Ovary (tissue), 9 donors: ENCODE measurements around the gene USP25. TPM values are rescaled to one million over a fixed set of nuclear protein-coding genes. Genes with fewer than 3 reads are reported as not detected.

Source experiments
- DNase-seq, 5 donors: peaks; one replicate each; pipeline ENCODE4 v3.0.0-alpha.2; 2019 to 2020
- H3K27ac ChIP-seq, 2 donors: fragments of 200-600 bp; one replicate each; pipeline versions ENCODE4 v1.5.1 to v1.8.0; 2019 to 2022
- H3K27me3 ChIP-seq: fragments of 200-600 bp; one replicate; pipeline ENCODE4 v1.8.0; 2022
- H3K36me3 ChIP-seq: fragments of 200-600 bp; sonication (generic); one replicate; pipeline ENCODE4 v1.5.1; 2019
- H3K4me1 ChIP-seq: one replicate; pipeline ENCODE4 v1.8.1; 2013; ENCODE audit warnings: mild to moderate bottlenecking, moderate library complexity; ENCODE audit not compliant: insufficient read depth
- H3K4me3 ChIP-seq: fragments of 200-600 bp; sonication (generic); one replicate; pipeline ENCODE4 v1.5.1; 2017
- H3K9me3 ChIP-seq, 2 donors: fragments of 200-600 bp in 1 of 2; sonication (generic) in 1 of 2; one replicate each; pipeline versions ENCODE4 v1.5.1 to v1.8.1; 2013 to 2019; ENCODE audit warnings: mild to moderate bottlenecking in 1 of 2, moderate library complexity in 1 of 2
- EP300 ChIP-seq: sonication (generic); formaldehyde crosslinking; IDR thresholded peaks from one replicate; pipeline ENCODE4 v1.6.1; 2017; ENCODE audit warnings: antibody characterized with exemption
- POLR2A ChIP-seq: fragments of 450-650 bp; IDR thresholded peaks from one replicate; pipeline ENCODE4 v1.6.1; 2017; ENCODE audit warnings: antibody characterized with exemption, mild to moderate bottlenecking, moderate library complexity
- WGBS, 3 donors: extraction: QIAGEN DNeasy Blood & Tissue Kit in 1 of 3; methylation state at CpG; one replicate each; pipeline versions ENCODE4 v1.1.5 to v1.1.7; 2013 to 2017; 5-methylcytosine and 5-hydroxymethylcytosine counted together
- intact Hi-C, 4 donors: fragments of 100-400 bp; cut with DNase I; formaldehyde crosslinking; loops; one replicate each; pipeline versions ENCODE4 v1.11.0 to v1.15.1; 2022 to 2023
- polyA plus RNA-seq, 2 donors: library from polyadenylated mRNA; stranded (reverse); fragments of 200-250 nt in 1 of 2; fragments of 350-450 nt in 1 of 2; fragmentation: Illumina TruSeq in 1 of 2; extraction: RNeasy Lipid Tissue Mini Kit (QIAGEN cat#74804) in 1 of 2; gene quantifications; one replicate each; pipeline ENCODE4 v1.2.3, GENCODE V29; 2013 to 2014
- total RNA-seq, 7 donors: library from RNA; depleted of rRNA in 2 of 7; stranded (reverse); fragments of >200 nt in 2 of 7; fragmentation: NEBNext Ultra II Directional in 3 of 7; extraction: Animal tissue kit (Norgen Biotek cat#: 25700) in 3 of 7; gene quantifications; one replicate each; pipeline versions ENCODE4 v1.1.0 to v1.2.4, GENCODE V29; 2016 to 2023
- TF ChIP-seq, protein P1 (sequence below), 3 donors: fragments of 450-650 bp in 2 of 3; fragments of 200-600 bp in 1 of 3; IDR thresholded peaks; one replicate each; pipeline versions ENCODE4 v1.5.1 to v1.8.0; 2016 to 2022; ENCODE audit warnings: antibody characterized with exemption in 3 of 3, mild to moderate bottlenecking in 1 of 3
- donor health status: DM: no; HTN: no; CAD: no; lungs with moderate emphysema.
- donor health status: DM: no; HTN: no; CAD: no.
- donor health status: Bipolar disorder and iron deficiency.
- donor health status: DM: yes; HTN: yes; CAD: no.
- donor health status: DM: no; HTN: no; CAD: no.
- donor health status: DM: yes; HTN: yes; CAD: no.

Gene USP25
- total and polyA plus RNA-seq, 9 donors = 11.9 to 40.8 (median 34.9) TPM

DNA sequence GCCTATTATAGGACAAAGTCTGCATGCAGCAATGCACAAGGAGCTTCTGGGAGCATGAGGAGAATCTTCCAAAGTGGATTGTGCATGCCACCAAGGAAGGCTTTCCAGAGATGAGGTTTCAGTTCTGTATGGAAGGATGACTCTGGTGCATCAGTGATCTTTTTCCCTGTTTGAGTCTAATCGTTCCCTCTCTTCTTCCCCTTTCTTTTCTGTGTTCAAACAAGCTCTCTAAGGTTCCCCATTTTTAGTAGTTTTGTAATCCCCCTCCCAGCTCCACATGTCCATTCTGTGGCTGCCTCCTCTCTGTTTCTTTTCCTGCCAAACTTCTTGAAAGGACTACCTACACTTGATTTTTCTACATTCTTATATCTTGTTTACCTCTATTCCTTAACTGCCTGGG, 43.3 kb upstream of the USP25 start:
- H3K4me3 ChIP-seq = no peak overlapping the region
- DNase-seq = no peak
- no peaks in the 10 kb centered on the region for H3K4me1 ChIP-seq
- H3K27ac ChIP-seq = no peak overlapping the region
- WGBS, 3 donors = 74 to 83% (median 77%) methylated on average over 1 of the region's 1 CpG
- H3K36me3 ChIP-seq = no peaks in the 10 kb centered on the region
- TF ChIP-seq POLR2A (no peak), EP300 (no peak)
- TF ChIP-seq, protein P1, sequence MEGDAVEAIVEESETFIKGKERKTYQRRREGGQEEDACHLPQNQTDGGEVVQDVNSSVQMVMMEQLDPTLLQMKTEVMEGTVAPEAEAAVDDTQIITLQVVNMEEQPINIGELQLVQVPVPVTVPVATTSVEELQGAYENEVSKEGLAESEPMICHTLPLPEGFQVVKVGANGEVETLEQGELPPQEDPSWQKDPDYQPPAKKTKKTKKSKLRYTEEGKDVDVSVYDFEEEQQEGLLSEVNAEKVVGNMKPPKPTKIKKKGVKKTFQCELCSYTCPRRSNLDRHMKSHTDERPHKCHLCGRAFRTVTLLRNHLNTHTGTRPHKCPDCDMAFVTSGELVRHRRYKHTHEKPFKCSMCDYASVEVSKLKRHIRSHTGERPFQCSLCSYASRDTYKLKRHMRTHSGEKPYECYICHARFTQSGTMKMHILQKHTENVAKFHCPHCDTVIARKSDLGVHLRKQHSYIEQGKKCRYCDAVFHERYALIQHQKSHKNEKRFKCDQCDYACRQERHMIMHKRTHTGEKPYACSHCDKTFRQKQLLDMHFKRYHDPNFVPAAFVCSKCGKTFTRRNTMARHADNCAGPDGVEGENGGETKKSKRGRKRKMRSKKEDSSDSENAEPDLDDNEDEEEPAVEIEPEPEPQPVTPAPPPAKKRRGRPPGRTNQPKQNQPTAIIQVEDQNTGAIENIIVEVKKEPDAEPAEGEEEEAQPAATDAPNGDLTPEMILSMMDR (IDR thresholded peaks at IDR 0.05) = no peak
- H3K9me3 ChIP-seq = no peaks in the 10 kb centered on the region
- no peaks in the 10 kb centered on the region for H3K27me3 ChIP-seq
- intact Hi-C loops = no loop called here

DNA sequence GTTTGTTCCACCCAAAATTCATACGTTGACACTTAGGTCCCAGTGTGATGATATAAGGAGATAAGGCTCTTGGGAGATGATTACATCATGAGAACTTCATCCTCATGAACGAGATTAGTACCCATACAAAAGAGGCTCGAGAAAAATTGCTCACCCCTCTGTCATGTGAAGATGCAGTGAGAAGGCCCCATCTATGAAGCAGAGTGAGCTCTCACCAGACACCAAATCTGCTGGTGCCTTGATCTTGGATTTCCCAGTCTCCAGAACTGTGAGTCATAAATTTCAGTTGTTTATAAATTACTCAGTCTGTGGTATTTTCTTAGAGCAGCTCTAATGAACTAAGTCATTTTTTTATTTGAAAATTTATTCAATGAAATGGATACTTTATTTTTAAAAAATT, 42.6 kb upstream of the USP25 start:
- no peaks in the 10 kb centered on the region for H3K36me3 ChIP-seq
- TF ChIP-seq, protein P1 (IDR thresholded peaks at IDR 0.05) = no peak
- TF ChIP-seq POLR2A (no peak), EP300 (no peak)
- no peak for DNase-seq
- no peak overlapping the region for H3K27ac ChIP-seq
- no peaks in the 10 kb centered on the region for H3K9me3 ChIP-seq
- H3K27me3 ChIP-seq = no peaks in the 10 kb centered on the region
- H3K4me3 ChIP-seq = no peak overlapping the region
- no peaks in the 10 kb centered on the region for H3K4me1 ChIP-seq
- intact Hi-C loops = no loop called here
- WGBS, 3 donors = 76 to 87% (median 78%) methylated on average over 3 of the region's 3 CpGs

DNA sequence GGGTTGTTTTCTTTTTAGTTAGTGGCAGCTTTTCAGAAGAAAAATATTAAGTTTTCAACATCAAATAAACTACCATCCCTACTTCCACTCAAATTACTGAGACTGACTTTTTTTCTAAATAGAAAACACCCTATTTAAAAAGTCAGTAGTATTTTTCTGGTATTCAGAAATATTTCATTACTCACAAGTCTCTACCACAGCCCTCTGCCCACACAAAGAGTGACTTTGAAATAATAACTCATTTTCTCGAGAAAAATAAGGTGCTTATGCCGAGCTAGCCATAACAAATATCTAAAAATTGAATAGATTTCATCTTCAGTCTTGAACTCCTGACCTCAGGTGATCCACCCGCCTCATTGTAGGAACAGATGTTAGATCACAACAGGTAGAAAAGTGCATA, 41.8 kb upstream of the USP25 start:
- no peak for TF ChIP-seq EP300
- TF ChIP-seq, protein P1 (IDR thresholded peaks at IDR 0.05) = no peak
- no peak for TF ChIP-seq POLR2A
- Histone ChIP-seq H3K27ac (no peak overlapping the region), H3K27me3 (no peaks in the 10 kb centered on the region), H3K4me1 (no peaks in the 10 kb centered on the region), H3K4me3 (no peak overlapping the region), H3K9me3 (no peaks in the 10 kb centered on the region), H3K36me3 (no peaks in the 10 kb centered on the region)
- DNase-seq = no peak
- intact Hi-C loops = no loop called here
- WGBS, 3 donors = 63 to 75% (median 73%) methylated on average over 3 of the region's 3 CpGs

DNA sequence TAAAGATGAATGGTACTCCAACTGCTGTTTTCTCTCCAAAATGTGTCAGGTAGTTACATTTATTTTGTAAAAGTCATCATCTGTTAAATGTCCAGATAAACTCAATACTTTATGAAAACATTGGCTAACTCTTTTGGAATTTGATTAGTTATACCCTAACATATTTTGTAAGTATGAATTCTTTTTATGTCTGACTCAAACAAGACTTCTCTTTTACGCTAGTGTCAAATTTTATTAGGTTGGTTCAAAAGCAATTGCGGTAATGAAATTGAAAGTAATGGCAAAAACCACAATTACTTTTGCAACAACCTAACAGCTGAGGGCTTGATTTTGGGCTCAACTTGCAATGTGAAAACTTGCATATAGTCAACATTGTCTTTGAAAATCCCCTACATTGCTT, 41.0 kb upstream of the USP25 start:
- Histone ChIP-seq H3K4me1 (no peaks in the 10 kb centered on the region), H3K27me3 (no peaks in the 10 kb centered on the region), H3K4me3 (no peak overlapping the region), H3K27ac (no peak overlapping the region), H3K36me3 (no peaks in the 10 kb centered on the region), H3K9me3 (no peaks in the 10 kb centered on the region)
- TF ChIP-seq EP300 (no peak), POLR2A (no peak)
- TF ChIP-seq, protein P1 (IDR thresholded peaks at IDR 0.05) = no peak
- intact Hi-C loops = no loop called here
- 69 to 89% (median 84%) methylated on average over 2 of the region's 2 CpGs for WGBS, 3 donors
- no peak for DNase-seq

DNA sequence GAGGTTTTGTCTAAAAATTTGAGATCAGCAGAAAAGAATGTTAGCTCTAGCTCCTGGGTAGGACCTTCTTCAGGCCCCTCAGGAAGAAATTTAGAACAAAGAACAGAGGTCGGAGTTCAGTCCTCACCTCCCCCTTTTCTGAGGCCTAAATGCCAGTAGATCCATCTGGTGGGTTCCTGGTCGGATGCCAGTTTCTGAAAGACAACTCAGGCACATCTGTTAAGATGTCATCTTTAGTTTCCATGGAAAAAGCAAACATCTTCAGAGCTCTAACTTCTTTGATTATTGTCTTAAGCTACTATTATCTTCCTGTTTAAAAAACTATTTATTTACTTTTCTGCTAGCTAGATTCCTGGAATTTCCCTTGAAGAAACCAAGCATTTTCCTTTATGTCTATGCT, 37.1 kb upstream of the USP25 start:
- DNase-seq = no peak

More for the DNA sequence above, 37.1 kb upstream of the USP25 start:
- no peak for TF ChIP-seq EP300
- TF ChIP-seq POLR2A = no peak
- TF ChIP-seq, protein P1 (IDR thresholded peaks at IDR 0.05) = no peak
- Histone ChIP-seq H3K4me1 (no peaks in the 10 kb centered on the region), H3K4me3 (no peak overlapping the region), H3K36me3 (no peaks in the 10 kb centered on the region), H3K9me3 (no peaks in the 10 kb centered on the region), H3K27ac (no peak overlapping the region), H3K27me3 (no peaks in the 10 kb centered on the region)
- intact Hi-C loops = no loop called here
- 93 to 94% (median 94%) methylated on average over 2 of the region's 2 CpGs for WGBS, 3 donors
